ENCODE data around the gene UQCRFS1. TPM values are rescaled to one million over a fixed set of nuclear protein-coding genes. Genes with fewer than 3 reads are reported as not detected.

The UQCRFS1 gene
- total and polyA plus RNA-seq, 11 donors = 56.7 to 160 (median 130) TPM

DNA sequence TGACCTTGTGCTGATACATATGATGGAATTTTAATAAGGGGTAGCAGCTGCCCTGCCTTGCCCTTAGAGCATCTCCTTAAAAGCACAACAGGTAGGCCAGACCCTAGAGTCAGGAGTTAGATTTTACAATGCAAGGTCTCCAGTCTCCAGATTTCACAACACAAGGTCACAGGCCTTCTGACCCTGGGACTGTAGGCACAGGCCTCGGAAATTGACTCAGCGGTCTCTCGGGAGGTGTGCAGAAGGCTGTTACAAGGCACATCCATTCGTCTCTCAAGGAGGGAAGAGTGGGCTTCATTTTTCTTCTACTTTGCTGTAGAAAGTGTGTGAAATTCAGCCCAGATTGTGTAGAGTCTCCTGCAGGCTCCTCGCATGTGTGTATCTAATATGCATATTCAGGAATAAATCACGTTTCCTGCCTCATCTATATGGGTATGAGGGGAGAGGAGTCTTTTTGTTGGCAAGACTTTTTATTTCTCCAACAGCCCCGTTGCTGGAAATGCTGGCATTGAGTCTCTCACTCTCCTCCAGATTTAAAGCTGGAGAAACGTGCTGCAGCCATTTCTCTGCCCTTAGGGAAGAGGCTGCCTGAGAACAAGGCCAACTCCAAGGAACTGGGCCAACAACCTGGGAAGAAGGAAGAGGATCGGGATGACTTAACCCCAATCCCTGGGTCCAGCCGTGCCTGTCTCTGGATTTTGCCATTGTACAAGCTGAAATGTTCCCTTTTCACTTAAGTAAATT is 24.5 kb downstream of the UQCRFS1 start:
- 64 to 74% (median 70%) methylated on average over 10 of the region's 10 CpGs for whole genome bisulfite sequencing, 4 donors
- intact Hi-C loops (cut with DNase I) = no loop called here
- Histone ChIP-seq H3K36me3 (no peaks in the 10 kb centered on the region), H3K9me3 (no peaks in the 10 kb centered on the region), H3K4me3 (no peak overlapping the region), H3K27ac (no peak overlapping the region), H3K27me3 (peaks cover 0 to 27% (median 0%) of the 10 kb centered on the region in 9 donors), H3K4me1 (no peaks in the 10 kb centered on the region)
- no peak for DNase-seq
- no peak for TF ChIP-seq POLR2A (IDR thresholded peaks at IDR 0.05)
- TF ChIP-seq, protein P1, sequence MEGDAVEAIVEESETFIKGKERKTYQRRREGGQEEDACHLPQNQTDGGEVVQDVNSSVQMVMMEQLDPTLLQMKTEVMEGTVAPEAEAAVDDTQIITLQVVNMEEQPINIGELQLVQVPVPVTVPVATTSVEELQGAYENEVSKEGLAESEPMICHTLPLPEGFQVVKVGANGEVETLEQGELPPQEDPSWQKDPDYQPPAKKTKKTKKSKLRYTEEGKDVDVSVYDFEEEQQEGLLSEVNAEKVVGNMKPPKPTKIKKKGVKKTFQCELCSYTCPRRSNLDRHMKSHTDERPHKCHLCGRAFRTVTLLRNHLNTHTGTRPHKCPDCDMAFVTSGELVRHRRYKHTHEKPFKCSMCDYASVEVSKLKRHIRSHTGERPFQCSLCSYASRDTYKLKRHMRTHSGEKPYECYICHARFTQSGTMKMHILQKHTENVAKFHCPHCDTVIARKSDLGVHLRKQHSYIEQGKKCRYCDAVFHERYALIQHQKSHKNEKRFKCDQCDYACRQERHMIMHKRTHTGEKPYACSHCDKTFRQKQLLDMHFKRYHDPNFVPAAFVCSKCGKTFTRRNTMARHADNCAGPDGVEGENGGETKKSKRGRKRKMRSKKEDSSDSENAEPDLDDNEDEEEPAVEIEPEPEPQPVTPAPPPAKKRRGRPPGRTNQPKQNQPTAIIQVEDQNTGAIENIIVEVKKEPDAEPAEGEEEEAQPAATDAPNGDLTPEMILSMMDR (IDR thresholded peaks at IDR 0.05) = no peak
- peak in 1 of 4 donors; percentile 33 for ATAC-seq

DNA sequence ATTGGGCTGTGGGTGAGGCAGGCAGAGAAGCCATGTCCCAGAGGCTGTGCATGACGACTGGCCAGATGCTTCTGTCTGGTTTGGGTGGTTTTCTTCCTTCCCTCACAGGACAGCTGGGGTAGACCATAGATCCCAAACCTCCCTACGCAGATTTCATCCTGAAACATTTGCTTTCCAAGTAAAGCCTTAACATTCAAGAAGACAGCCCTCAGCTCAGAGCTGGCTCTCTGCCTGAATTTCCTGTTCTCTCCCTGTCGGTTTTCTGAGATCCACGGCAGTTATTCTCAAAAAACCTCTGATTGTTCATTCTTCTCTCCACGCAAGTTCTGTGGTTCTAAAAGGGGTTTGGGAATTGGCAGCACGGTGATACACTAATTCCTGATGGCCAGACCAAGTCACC is 25.3 kb downstream of the UQCRFS1 start:
- 62 to 66% (median 63%) methylated on average over 6 of the region's 6 CpGs for WGBS, 4 donors
- peaks cover 0 to 27% (median 0%) of the 10 kb centered on the region in 9 donors for H3K27me3 ChIP-seq
- no peaks in the 10 kb centered on the region for H3K4me1 ChIP-seq
- H3K4me3 ChIP-seq = no peak overlapping the region
- ATAC-seq = no peak
- no peak for DNase-seq
- intact Hi-C loops (cut with DNase I) = no loop called here
- no peak overlapping the region for H3K27ac ChIP-seq
- no peaks in the 10 kb centered on the region for H3K9me3 ChIP-seq
- H3K36me3 ChIP-seq = no peaks in the 10 kb centered on the region
- TF ChIP-seq, protein P1 (IDR thresholded peaks at IDR 0.05) = no peak
- no peak for TF ChIP-seq POLR2A (IDR thresholded peaks at IDR 0.05)

DNA sequence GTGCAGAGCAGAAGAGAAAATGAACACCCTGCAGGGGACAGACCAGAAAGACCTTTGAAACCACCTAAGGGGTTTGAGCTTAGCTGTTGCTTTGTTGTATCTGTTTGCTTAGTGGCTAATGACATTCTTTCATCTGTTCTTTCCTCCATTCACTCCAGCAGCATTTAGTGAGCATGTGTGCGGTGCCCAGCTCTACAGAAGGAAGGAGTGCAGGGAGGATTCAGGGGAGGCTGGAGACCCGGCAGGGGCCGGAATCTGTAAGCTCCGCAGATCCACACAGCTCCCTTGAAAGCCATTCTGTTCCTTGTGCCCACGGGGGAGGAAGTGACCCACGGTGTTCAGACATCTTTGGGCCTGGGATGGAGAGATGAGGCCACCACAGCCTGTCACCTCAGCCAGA is 27.5 kb downstream of the UQCRFS1 start:
- H3K4me1 ChIP-seq = no peaks in the 10 kb centered on the region
- 70 to 85% (median 78%) methylated on average over 6 of the region's 6 CpGs for WGBS, 4 donors
- peaks cover 0 to 27% (median 0%) of the 10 kb centered on the region in 9 donors for H3K27me3 ChIP-seq
- H3K27ac ChIP-seq = no peak overlapping the region
- H3K4me3 ChIP-seq = no peak overlapping the region
- DNase-seq = no peak
- intact Hi-C loops (cut with DNase I) = no loop called here
- H3K9me3 ChIP-seq = no peaks in the 10 kb centered on the region
- H3K36me3 ChIP-seq = no peaks in the 10 kb centered on the region
- ATAC-seq = no peak
- no peak for TF ChIP-seq POLR2A (IDR thresholded peaks at IDR 0.05)
- TF ChIP-seq, protein P1 (IDR thresholded peaks at IDR 0.05) = no peak

DNA sequence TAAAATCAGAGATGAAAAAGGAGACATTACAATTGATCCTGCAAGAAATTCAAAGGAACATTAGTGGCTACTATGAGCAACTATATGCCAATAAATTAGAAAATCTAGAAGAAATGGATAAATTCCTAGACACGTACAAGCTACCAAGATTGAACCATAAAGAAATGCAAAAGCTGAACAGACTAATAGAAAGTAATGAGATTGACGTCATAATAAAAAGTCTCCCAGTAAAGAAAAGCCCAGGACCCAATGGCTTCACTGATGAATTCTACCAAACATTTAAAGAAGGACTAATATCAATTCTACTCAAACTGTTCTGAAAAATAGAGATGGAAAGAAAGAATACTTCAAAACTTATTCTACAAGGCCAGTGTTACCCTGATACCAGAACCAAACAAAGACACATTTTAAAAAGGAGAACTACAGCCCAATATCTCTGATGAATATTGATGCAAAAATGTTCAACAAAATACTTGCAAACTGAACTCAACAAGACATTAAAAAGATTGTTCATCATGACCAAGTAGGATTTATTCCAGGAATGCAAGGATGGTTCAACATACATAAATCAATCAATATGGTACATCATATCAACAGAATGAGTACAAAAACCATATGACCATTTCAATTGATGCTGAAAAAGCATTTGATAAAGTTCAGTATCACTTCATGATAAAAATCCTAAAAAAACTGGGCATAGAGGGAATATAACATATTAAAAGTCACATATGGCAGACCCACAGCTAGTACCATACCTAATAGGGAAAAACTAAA is 35.8 kb downstream of the UQCRFS1 start:
- peaks cover 0 to 60% (median 34%) of the 10 kb centered on the region in 12 donors for H3K9me3 ChIP-seq
- DNase-seq = no peak

More for the DNA sequence above, 35.8 kb downstream of the UQCRFS1 start:
- no peak for TF ChIP-seq POLR2A (IDR thresholded peaks at IDR 0.05)
- TF ChIP-seq, protein P1 (IDR thresholded peaks at IDR 0.05) = no peak
- Histone ChIP-seq H3K4me3 (no peak overlapping the region), H3K4me1 (no peaks in the 10 kb centered on the region), H3K27ac (no peak overlapping the region), H3K27me3 (peaks cover 0 to 3% (median 0%) of the 10 kb centered on the region in 9 donors), H3K36me3 (no peaks in the 10 kb centered on the region)
- 67 to 78% (median 69%) methylated on average over 2 of the region's 2 CpGs for WGBS, 4 donors
- intact Hi-C loops (cut with DNase I) = no loop called here
- no peak for ATAC-seq
